ENCODE results near the gene PCDH17.

Gene PCDH17

GRCh38 chr13:57635541-57636085 lies 4.1 kb downstream of the PCDH17 start:
- no peak for DNase-seq

- DNase-seq: no peak
Measured at GRCh38 chr13:57636816-57637215, 5.3 kb downstream of the PCDH17 start.

GRCh38 chr13:57637515-57637914 lies 6.0 kb downstream of the PCDH17 start:
- no peak for DNase-seq

DNA sequence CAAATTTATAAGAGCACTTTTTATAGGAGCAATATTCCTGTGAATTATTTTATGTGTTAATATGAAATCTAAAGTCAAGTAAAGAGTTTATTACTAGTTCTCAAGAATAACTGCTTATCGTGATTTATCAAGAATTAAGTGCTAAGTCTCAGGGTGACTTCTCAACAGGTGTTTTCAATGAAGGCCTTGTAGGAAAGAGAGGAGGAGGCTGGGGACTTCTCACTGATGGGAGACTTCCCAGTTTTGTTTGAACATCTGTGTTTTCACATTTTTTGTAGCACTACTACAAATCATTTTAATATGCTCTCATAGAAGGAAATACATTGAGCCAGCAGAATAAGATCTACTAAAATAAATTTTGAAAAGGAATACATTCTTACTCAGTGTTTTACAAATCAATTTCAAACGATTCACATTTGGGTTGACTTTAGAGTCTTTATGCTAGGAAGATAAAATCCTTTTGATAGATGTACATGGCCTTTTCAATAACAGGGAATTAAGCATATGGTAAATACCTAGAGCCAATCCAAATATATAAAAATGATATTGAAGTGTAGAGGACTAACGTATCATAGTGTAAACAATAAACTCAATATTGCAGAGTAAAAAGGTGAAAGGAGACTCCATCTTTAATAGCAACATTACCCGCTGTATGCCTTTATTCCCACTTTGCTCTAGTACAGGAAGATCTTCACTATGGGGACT lies 6.8 kb downstream of the PCDH17 start:
- DNase-seq: no peak

GRCh38 chr13:57640607-57641006 lies 9.1 kb downstream of the PCDH17 start:
- no peak for DNase-seq

- DNase-seq: no peak
Measured at GRCh38 chr13:57641051-57641450, 9.5 kb downstream of the PCDH17 start.

GRCh38 chr13:57644106-57644505 lies 12.6 kb downstream of the PCDH17 start:
- DNase-seq: no peak

- DNase-seq: no peak
Measured at GRCh38 chr13:57653229-57653989, 21.9 kb downstream of the PCDH17 start.

GRCh38 chr13:57665481-57665880 lies 33.9 kb downstream of the PCDH17 start:
- DNase-seq: no peak

- DNase-seq: no peak
Measured at GRCh38 chr13:57666131-57666953, 34.8 kb downstream of the PCDH17 start.

DNA sequence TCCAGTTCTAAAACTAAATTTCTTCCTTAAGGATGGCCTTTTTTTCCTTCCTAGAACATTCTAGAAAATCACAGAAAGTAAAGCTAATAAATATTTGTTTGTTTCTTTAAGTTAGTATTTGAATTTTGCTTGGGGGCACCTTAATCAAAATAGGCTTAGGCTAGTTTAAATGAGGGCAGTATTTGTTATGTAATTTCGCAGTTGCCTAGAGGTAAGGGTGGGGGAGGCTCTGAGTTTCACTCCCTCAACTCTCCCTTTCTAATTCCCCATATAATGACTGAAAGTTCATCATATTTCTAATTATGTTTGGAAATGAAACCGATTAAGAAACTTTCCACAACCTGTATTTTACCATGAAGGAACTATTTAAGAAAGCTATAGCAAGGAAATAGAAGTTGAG lies 40.6 kb downstream of the PCDH17 start:
- no peak for DNase-seq

- DNase-seq: no peak
Measured at GRCh38 chr13:57673197-57673596, 41.7 kb downstream of the PCDH17 start.

DNA sequence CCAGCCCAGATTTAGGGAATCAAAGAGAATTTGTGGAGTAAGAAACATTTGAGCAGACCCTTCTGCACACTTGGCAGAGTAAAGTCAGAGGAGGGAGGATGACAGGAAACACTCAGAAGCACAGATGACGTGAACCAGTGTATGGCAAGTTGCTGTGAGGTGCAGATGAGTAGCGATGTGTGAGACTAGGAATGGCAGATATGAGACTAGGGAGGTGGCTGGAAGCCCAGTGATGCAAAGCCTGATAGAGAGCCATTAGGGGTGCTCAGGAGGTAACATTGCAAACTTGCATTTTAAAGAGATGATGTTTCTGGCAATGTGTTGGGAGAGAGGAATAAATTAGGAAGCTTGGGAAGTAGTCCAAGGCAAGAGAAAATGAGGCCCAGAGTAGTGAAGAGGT lies 44.0 kb downstream of the PCDH17 start:
- DNase-seq: no peak

GRCh38 chr13:57680609-57681008 lies 49.1 kb downstream of the PCDH17 start:
- DNase-seq: no peak

- DNase-seq: no peak
Measured at GRCh38 chr13:57682128-57682716, 50.7 kb downstream of the PCDH17 start.

GRCh38 chr13:57698851-57699250 lies 67.3 kb downstream of the PCDH17 start:
- no peak for DNase-seq

- no peak for DNase-seq
Measured at GRCh38 chr13:57704031-57704430, 72.5 kb downstream of the PCDH17 start.

DNA sequence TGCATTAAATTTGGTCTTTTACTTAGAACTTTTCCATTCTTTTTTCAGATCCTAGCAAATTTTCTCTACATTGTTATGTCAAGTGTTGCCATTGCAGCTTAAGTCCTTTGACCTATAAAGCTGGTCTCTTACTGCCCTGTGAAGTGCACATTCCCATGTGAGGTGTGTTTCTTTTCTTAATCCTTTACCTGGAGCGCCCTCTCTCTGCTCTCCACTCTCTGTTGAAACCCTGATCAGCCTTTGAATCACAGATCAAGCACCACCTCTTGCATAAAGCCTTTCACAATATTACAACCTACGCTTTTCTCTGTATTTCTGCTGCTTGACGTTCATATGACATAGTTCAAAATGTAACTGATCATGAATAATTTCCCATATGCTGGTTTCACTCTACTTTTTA lies 84.8 kb downstream of the PCDH17 start:
- no peak for DNase-seq

DNA sequence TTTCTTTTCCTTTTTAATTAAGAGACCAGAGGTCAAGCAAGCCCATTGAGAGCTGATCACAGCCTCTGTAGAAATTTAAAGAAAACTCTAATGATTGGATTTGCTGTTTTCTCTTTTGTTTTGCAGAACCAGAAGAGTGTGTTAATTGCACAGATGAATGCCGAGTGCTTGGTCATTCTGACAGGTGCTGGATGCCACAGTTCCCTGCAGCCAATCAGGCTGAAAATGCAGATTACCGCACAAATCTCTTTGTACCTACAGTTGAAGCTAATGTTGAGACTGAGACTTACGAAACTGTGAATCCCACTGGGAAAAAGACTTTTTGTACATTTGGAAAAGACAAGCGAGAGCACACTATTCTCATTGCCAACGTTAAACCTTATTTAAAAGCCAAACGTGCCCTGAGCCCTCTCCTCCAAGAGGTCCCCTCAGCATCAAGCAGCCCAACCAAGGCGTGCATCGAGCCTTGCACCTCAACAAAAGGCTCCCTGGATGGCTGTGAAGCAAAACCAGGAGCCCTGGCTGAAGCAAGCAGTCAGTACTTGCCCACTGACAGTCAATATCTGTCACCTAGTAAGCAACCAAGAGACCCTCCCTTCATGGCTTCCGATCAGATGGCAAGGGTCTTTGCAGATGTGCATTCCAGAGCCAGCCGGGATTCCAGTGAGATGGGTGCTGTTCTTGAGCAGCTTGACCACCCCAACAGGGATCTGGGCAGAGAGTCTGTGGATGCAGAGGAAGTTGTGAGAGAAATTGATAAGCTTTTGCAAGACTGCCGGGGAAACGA lies 93.1 kb downstream of the PCDH17 start:
- DNase-seq: no peak

GRCh38 chr13:57725480-57725879 lies 93.9 kb downstream of the PCDH17 start:
- DNase-seq: no peak

DNA sequence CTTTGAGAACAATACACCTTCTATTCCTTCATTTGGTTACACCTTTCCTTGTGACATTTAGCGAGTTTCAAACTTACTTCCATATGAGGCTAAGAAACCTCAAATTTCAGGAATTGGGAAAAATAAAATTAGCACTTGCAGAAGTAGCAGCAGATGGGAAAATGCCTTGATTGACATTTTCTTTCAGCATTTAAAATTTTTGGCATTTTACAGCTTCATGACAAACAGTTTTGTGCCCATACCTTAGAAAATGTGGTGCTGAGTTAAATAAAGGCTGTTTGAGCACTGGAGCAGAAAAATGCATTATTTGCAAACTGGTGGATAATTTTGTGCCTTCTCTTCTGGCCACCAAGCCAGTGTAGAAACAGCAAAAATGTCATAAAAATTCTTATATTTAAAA lies 95.4 kb downstream of the PCDH17 start:
- DNase-seq: no peak

DNA sequence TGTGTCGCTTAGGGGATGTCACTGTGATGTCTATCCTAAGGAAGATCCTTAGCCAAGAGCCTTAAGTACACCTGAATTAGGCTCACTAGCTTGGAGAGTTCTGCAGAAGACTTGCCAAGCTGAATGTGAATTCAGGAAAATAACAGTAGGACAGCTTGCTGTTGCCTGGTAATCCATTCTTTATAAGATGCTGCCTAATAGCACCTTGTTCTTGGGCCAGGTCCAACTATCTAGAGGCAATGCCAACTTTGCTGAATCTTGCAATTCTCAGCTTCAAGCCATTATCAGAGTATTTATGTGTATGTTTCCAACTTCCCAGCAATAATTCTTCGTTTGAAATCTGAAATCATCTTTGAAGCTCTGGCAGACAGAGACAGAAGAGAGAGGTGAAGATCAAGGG lies 102.8 kb downstream of the PCDH17 start:
- DNase-seq: no peak

Measured in stimulated activated CD4-positive, alpha-beta T cell treated with anti-CD3 and anti-CD28 coated beads, Interleukin-15, amount 100 ng/mL, for 24 hours (primary cell).